Measurements from ENCODE around the gene WASF1. TPM values are rescaled to one million over a fixed set of nuclear protein-coding genes. Genes with fewer than 3 reads are reported as not detected.

WASF1 gene
- total RNA-seq = under 1 TPM; 0.48 to 0.76 TPM

GRCh38 chr6:110179406-110180227 is at the start of gene WASF1:
TSS of gene WASF1 (minus strand) at chr6:110179670. CDS start at chr6:110127601, 52,069 bp downstream.
- H3K27ac Mint-ChIP-seq = no peak within 1 kb of the TSS
- peak; percentile 93 for DNase-seq
- ChIA-PET CTCF (interaction anchor here (0.7 to 1.7 kb wide), 7 partner anchors 9 to 688 kb away, joined by 3 to 6 read pairs (median 4); no protein-coding TSS in a partner anchor), POLR2A (interaction anchor here (1.1 to 2.3 kb wide), 7 partner anchors 9 to 796 kb away, joined by 3 to 10 read pairs (median 4); partner anchors contain the start of genes AMD1 and CDK19)
- H3K4me1 Mint-ChIP-seq = peaks cover 6% of the 10 kb centered on the region
- no peaks in the 10 kb centered on the region for H3K36me3 Mint-ChIP-seq (ENCODE audit: low read depth)
- H3K4me3 Mint-ChIP-seq = peak within 1 kb of the TSS; percentile 65
- peaks cover 16% of the 10 kb centered on the region for H3K27me3 Mint-ChIP-seq
- no peaks in the 10 kb centered on the region for H3K9me3 Mint-ChIP-seq

- Mint-ChIP-seq H3K36me3 (ENCODE audit: low read depth) (peaks cover 27% of the 10 kb centered on the region), H3K9me3 (no peaks in the 10 kb centered on the region), H3K4me1 (no peaks in the 10 kb centered on the region), H3K27ac (no peak overlapping the region), H3K4me3 (no peak overlapping the region), H3K27me3 (no peaks in the 10 kb centered on the region)
- no peak for DNase-seq
- POLR2A ChIA-PET = no interaction called here
- CTCF ChIA-PET = no interaction called here
Observed at GRCh38 chr6:110226261-110226660, 46.8 kb upstream of the WASF1 start.

- POLR2A ChIA-PET = no interaction called here
- no peaks in the 10 kb centered on the region for H3K9me3 Mint-ChIP-seq
- no peak for DNase-seq
- H3K27ac Mint-ChIP-seq = no peak overlapping the region
- H3K36me3 Mint-ChIP-seq (ENCODE audit: low read depth) = peaks cover 49% of the 10 kb centered on the region
- H3K27me3 Mint-ChIP-seq = no peaks in the 10 kb centered on the region
- H3K4me1 Mint-ChIP-seq = no peaks in the 10 kb centered on the region
- no peak overlapping the region for H3K4me3 Mint-ChIP-seq
- CTCF ChIA-PET = no interaction called here
Observed at GRCh38 chr6:110221738-110222137, 42.3 kb upstream of the WASF1 start.

- ChIA-PET CTCF (no interaction called here), POLR2A (no interaction called here)
- no peak for DNase-seq
- Mint-ChIP-seq H3K4me1 (no peaks in the 10 kb centered on the region), H3K4me3 (no peak overlapping the region), H3K27ac (no peak overlapping the region), H3K27me3 (no peaks in the 10 kb centered on the region), H3K36me3 (ENCODE audit: low read depth) (peaks cover 61% of the 10 kb centered on the region), H3K9me3 (no peaks in the 10 kb centered on the region)
Observed at GRCh38 chr6:110217266-110217665, 37.8 kb upstream of the WASF1 start.

DNA sequence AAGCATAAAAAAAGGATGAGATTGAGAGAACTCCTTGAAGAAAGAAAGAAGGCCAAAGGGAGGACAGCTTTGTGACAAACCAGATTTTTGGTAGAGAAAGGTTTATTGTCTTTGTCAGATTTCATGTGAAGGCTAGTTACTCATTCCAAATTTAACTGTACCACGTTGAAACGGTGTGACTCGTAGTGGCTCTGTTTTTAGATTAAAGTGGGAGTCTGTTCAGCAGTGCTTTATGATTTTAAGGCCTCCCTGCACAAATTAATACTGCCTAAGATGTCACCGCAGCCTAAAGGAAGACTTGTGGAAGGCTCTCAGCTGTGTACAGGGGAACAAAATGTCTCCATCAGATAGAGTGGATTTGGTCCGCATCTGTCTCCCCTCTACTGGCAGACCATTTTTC is 36.7 kb upstream of the WASF1 start:
- H3K4me3 Mint-ChIP-seq = no peak overlapping the region
- H3K27ac Mint-ChIP-seq = no peak overlapping the region
- POLR2A ChIA-PET = no interaction called here
- peaks cover 68% of the 10 kb centered on the region for H3K36me3 Mint-ChIP-seq (ENCODE audit: low read depth)
- no peaks in the 10 kb centered on the region for H3K9me3 Mint-ChIP-seq
- no peaks in the 10 kb centered on the region for H3K4me1 Mint-ChIP-seq
- CTCF ChIA-PET = no interaction called here
- H3K27me3 Mint-ChIP-seq = no peaks in the 10 kb centered on the region
- DNase-seq = no peak

- CTCF ChIA-PET = no interaction called here
- Mint-ChIP-seq H3K36me3 (ENCODE audit: low read depth) (peaks cover 57% of the 10 kb centered on the region), H3K27ac (no peak overlapping the region), H3K9me3 (no peaks in the 10 kb centered on the region), H3K4me3 (no peak overlapping the region), H3K27me3 (no peaks in the 10 kb centered on the region), H3K4me1 (no peaks in the 10 kb centered on the region)
- no peak for DNase-seq
- POLR2A ChIA-PET = no interaction called here
Observed at GRCh38 chr6:110214338-110214737, 34.9 kb upstream of the WASF1 start.

DNA sequence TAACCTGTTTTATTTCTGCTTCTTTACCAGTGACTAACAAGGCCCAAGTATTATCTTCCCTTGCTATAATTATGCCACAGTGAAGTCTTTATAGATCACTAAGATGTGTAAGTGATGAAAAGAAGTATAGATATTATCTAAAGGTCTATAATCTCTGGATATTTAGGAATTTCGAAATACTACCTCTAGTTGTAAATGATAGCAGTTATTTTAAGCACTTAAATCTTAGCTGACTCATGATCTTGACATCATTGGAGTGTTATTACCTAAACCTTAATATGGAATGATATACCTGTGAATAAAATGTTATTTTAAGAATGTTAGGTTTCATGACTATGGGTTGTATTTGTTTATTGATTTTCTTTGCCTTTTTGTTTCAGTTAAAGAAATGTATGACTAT is 32.3 kb upstream of the WASF1 start:
- POLR2A ChIA-PET = no interaction called here
- Mint-ChIP-seq H3K4me1 (no peaks in the 10 kb centered on the region), H3K4me3 (no peak overlapping the region), H3K27ac (no peak overlapping the region), H3K9me3 (no peaks in the 10 kb centered on the region), H3K27me3 (no peaks in the 10 kb centered on the region), H3K36me3 (ENCODE audit: low read depth) (peaks cover 56% of the 10 kb centered on the region)
- no peak for DNase-seq
- CTCF ChIA-PET = interaction anchor here (1.5 kb wide), 1 partner anchor 172 kb away, joined by 4 read pairs; no protein-coding TSS in a partner anchor

DNA sequence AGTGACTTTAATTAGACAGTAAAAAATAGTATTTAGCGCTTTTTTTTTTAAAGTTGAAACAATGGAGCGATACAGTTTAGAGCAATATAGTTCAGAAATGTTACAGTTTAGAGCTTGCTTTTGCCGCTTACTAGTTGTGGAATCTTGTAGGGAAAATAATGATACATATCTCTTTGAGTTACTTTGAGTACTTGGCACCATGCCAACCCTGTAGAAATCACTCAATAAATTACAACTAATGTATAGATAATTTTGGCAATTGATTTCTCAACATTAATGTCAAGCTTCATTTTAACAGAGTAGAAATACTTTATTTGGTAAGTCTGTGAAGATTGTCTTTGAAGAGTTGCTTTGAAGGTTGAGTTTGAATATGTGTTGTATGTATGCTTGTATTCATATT is 28.2 kb upstream of the WASF1 start:
- no peaks in the 10 kb centered on the region for H3K4me1 Mint-ChIP-seq
- CTCF ChIA-PET = no interaction called here
- H3K27ac Mint-ChIP-seq = no peak overlapping the region

GRCh38 chr6:110201151-110201884 is 21.8 kb upstream of the WASF1 start:
- POLR2A ChIA-PET = interaction anchor here (0.6 to 1.2 kb wide), 2 partner anchors 21 to 35 kb away, joined by 3 read pairs; partner anchors contain the start of gene CDC40
- peaks cover 2% of the 10 kb centered on the region for H3K4me1 Mint-ChIP-seq

More for the DNA sequence above, 28.2 kb upstream of the WASF1 start:
- POLR2A ChIA-PET = interaction anchor here (0.7 to 1.8 kb wide), 2 partner anchors 26 to 29 kb away, joined by 3 to 6 read pairs; partner anchors contain the start of gene WASF1
- Mint-ChIP-seq H3K4me3 (no peak overlapping the region), H3K9me3 (no peaks in the 10 kb centered on the region), H3K27me3 (no peaks in the 10 kb centered on the region), H3K36me3 (ENCODE audit: low read depth) (peaks cover 30% of the 10 kb centered on the region)
- no peak for DNase-seq

DNA sequence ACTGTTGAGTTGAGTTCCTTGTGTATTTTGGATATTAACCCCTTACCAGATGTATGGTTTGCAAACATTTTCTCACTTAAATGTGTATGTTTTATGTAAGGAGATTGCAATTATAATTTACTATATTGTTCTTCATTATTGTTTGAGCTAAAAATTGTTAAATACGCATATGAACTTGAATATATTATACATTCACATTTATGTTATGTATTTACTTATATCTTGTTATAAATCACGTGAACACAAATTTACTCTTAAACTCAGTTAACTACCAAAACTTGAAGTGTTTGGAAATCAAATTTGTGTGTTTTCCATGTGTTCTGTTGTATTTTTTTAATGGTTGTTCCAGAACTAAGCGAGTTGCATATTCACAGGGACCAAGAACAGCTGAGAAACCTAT is 19.1 kb upstream of the WASF1 start:
- H3K27me3 Mint-ChIP-seq = no peaks in the 10 kb centered on the region
- ChIA-PET POLR2A (no interaction called here), CTCF (interaction anchor here (1.6 kb wide), 1 partner anchor 10 kb away, joined by 3 read pairs; no protein-coding TSS in a partner anchor)
- H3K27ac Mint-ChIP-seq = no peak overlapping the region
- no peak overlapping the region for H3K4me3 Mint-ChIP-seq
- H3K4me1 Mint-ChIP-seq = peaks cover 2% of the 10 kb centered on the region
- peaks cover 12% of the 10 kb centered on the region for H3K36me3 Mint-ChIP-seq (ENCODE audit: low read depth)
- no peaks in the 10 kb centered on the region for H3K9me3 Mint-ChIP-seq
- DNase-seq = no peak

More at GRCh38 chr6:110201151-110201884, 21.8 kb upstream of the WASF1 start:
- H3K27me3 Mint-ChIP-seq = no peaks in the 10 kb centered on the region
- DNase-seq = no peak
- CTCF ChIA-PET = no interaction called here
- no peak overlapping the region for H3K27ac Mint-ChIP-seq
- no peak overlapping the region for H3K4me3 Mint-ChIP-seq
- H3K9me3 Mint-ChIP-seq = no peaks in the 10 kb centered on the region
- peaks cover 3% of the 10 kb centered on the region for H3K36me3 Mint-ChIP-seq (ENCODE audit: low read depth)

DNA sequence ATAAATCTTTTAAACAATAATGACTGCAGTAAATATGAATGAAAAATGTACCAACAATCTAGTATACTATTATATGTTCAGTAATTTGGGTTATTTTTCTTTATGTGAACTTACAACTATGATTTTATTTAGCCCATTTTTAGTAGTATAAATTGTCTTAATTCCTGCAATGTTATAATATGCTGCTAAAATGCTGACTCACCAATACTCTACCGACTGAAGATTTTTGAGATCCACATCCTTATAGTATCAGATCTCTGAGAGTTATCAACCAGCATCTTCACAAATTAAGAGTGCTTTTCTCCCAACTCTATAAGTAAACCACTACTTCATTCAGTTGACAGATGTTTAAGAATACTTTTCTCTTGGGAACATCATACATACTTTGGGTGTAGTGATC is 17.4 kb upstream of the WASF1 start:
- POLR2A ChIA-PET = no interaction called here
- no peak overlapping the region for H3K4me3 Mint-ChIP-seq

GRCh38 chr6:110195639-110196038 is 16.2 kb upstream of the WASF1 start:
- POLR2A ChIA-PET = interaction anchor here (1.1 kb wide), 1 partner anchor 16 kb away, joined by 3 read pairs; the partner anchor contains the start of genes CDC40 and WASF1
- no peaks in the 10 kb centered on the region for H3K27me3 Mint-ChIP-seq
- peaks cover 2% of the 10 kb centered on the region for H3K4me1 Mint-ChIP-seq
- no peak overlapping the region for H3K4me3 Mint-ChIP-seq
- H3K36me3 Mint-ChIP-seq (ENCODE audit: low read depth) = peaks cover 14% of the 10 kb centered on the region
- CTCF ChIA-PET = no interaction called here
- H3K27ac Mint-ChIP-seq = no peak overlapping the region
- no peak for DNase-seq
- no peaks in the 10 kb centered on the region for H3K9me3 Mint-ChIP-seq

More for the DNA sequence above, 17.4 kb upstream of the WASF1 start:
- H3K36me3 Mint-ChIP-seq (ENCODE audit: low read depth) = peaks cover 14% of the 10 kb centered on the region
- no peaks in the 10 kb centered on the region for H3K9me3 Mint-ChIP-seq
- no peaks in the 10 kb centered on the region for H3K27me3 Mint-ChIP-seq
- peaks cover 2% of the 10 kb centered on the region for H3K4me1 Mint-ChIP-seq
- DNase-seq = no peak
- CTCF ChIA-PET = no interaction called here
- no peak overlapping the region for H3K27ac Mint-ChIP-seq

GRCh38 chr6:110191477-110191876 is 12.0 kb upstream of the WASF1 start:
- DNase-seq = no peak
- ChIA-PET CTCF (no interaction called here), POLR2A (no interaction called here)
- H3K27ac Mint-ChIP-seq = no peak overlapping the region
- H3K4me3 Mint-ChIP-seq = no peak overlapping the region
- H3K36me3 Mint-ChIP-seq (ENCODE audit: low read depth) = peaks cover 10% of the 10 kb centered on the region
- H3K9me3 Mint-ChIP-seq = no peaks in the 10 kb centered on the region
- H3K4me1 Mint-ChIP-seq = peaks cover 6% of the 10 kb centered on the region
- H3K27me3 Mint-ChIP-seq = no peaks in the 10 kb centered on the region

Data from activated CD4-positive, alpha-beta memory T cell treated with anti-CD3 and anti-CD28 coated beads, Interleukin-2, amount 10 ng/mL, durations not matched to agents 7 days and 5 days (primary cell).